WTC11 (cell line): ENCODE measurements around the gene CTH.

Source experiments
- ATF2 ChIP-seq: sonication (generic); formaldehyde crosslinking; IDR thresholded peaks from 2 replicates; pipeline ENCODE4 v1.8.1; 2022; ENCODE audit warnings: low read depth, missing genetic modification reagents, borderline replicate concordance
- CREB1 ChIP-seq: sonication (generic); formaldehyde crosslinking; IDR thresholded peaks from 2 replicates; pipeline ENCODE4 v1.8.0; 2023; ENCODE audit warnings: mild to moderate bottlenecking, missing genetic modification reagents
- FOXJ3 ChIP-seq: sonication (generic); formaldehyde crosslinking; IDR thresholded peaks from 2 replicates; pipeline ENCODE4 v1.9.0; 2021; ENCODE audit warnings: missing genetic modification reagents, mild to moderate bottlenecking, borderline replicate concordance
- JAZF1 ChIP-seq: fragments of 250-450 bp; sonication (Bioruptor Pico); IDR thresholded peaks from 2 replicates; pipeline ENCODE4 v1.9.0; 2021; ENCODE audit warnings: moderate library complexity, mild to moderate bottlenecking, inconsistent platforms
- NFE2L1 ChIP-seq: sonication (generic); formaldehyde crosslinking; IDR thresholded peaks from 2 replicates; pipeline ENCODE4 v1.8.1; 2023; ENCODE audit warnings: missing genetic modification reagents
- TP53 ChIP-seq: sonication (generic); formaldehyde crosslinking; IDR thresholded peaks from 2 replicates; pipeline ENCODE4 v1.8.1; 2023; ENCODE audit warnings: mild to moderate bottlenecking, missing genetic modification reagents
- ZNF396 ChIP-seq: fragments of 250-450 bp; sonication (Bioruptor Pico); IDR thresholded peaks from 2 replicates; pipeline ENCODE4 v1.8.0; 2021; ENCODE audit warnings: mild to moderate bottlenecking, moderate library complexity, borderline replicate concordance
- TF ChIP-seq, protein P1 (sequence below): fragments of 200-600 bp; IDR thresholded peaks from 2 replicates; pipeline ENCODE4 v1.8.0; 2022; ENCODE audit warnings: antibody characterized with exemption
- TF ChIP-seq, protein P2 (sequence below): sonication (generic); formaldehyde crosslinking; IDR thresholded peaks from 2 replicates; pipeline ENCODE4 v1.8.1; 2022; ENCODE audit warnings: low read depth, mild to moderate bottlenecking, moderate library complexity, missing genetic modification reagents, borderline replicate concordance
- TF ChIP-seq, protein P3 (sequence below): sonication (generic); formaldehyde crosslinking; conservative IDR thresholded peaks from 2 replicates; pipeline ENCODE4 v1.8.1; 2023; ENCODE audit warnings: mild to moderate bottlenecking, low read depth, missing genetic modification reagents, moderate library complexity
- TF ChIP-seq, protein P4 (sequence below): sonication (generic); formaldehyde crosslinking; IDR thresholded peaks from 2 replicates; pipeline ENCODE4 v1.8.0; 2022; ENCODE audit warnings: mild to moderate bottlenecking, missing genetic modification reagents
- TF ChIP-seq, protein P5 (sequence below): sonication (generic); formaldehyde crosslinking; IDR thresholded peaks from 2 replicates; pipeline ENCODE4 v1.8.1; 2023; ENCODE audit warnings: mild to moderate bottlenecking, missing genetic modification reagents

GRCh38 chr1:70431317-70431716, 20.2 kb downstream of the CTH start:
- TF ChIP-seq FOXJ3 (CRISPR knock-in tag) (no peak), CREB1 (no peak), JAZF1 (CRISPR knock-in tag) (no peak), ZNF396 (CRISPR knock-in tag) (no peak), TP53 (CRISPR knock-in tag) (no peak), ATF2 (CRISPR knock-in tag) (no peak), NFE2L1 (CRISPR knock-in tag) (no peak)
- TF ChIP-seq, protein P1, sequence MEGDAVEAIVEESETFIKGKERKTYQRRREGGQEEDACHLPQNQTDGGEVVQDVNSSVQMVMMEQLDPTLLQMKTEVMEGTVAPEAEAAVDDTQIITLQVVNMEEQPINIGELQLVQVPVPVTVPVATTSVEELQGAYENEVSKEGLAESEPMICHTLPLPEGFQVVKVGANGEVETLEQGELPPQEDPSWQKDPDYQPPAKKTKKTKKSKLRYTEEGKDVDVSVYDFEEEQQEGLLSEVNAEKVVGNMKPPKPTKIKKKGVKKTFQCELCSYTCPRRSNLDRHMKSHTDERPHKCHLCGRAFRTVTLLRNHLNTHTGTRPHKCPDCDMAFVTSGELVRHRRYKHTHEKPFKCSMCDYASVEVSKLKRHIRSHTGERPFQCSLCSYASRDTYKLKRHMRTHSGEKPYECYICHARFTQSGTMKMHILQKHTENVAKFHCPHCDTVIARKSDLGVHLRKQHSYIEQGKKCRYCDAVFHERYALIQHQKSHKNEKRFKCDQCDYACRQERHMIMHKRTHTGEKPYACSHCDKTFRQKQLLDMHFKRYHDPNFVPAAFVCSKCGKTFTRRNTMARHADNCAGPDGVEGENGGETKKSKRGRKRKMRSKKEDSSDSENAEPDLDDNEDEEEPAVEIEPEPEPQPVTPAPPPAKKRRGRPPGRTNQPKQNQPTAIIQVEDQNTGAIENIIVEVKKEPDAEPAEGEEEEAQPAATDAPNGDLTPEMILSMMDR: no peak
- TF ChIP-seq, protein P2, sequence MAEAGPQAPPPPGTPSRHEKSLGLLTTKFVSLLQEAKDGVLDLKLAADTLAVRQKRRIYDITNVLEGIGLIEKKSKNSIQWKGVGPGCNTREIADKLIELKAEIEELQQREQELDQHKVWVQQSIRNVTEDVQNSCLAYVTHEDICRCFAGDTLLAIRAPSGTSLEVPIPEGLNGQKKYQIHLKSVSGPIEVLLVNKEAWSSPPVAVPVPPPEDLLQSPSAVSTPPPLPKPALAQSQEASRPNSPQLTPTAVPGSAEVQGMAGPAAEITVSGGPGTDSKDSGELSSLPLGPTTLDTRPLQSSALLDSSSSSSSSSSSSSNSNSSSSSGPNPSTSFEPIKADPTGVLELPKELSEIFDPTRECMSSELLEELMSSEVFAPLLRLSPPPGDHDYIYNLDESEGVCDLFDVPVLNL (CRISPR knock-in tag): no peak
- TF ChIP-seq, protein P3, sequence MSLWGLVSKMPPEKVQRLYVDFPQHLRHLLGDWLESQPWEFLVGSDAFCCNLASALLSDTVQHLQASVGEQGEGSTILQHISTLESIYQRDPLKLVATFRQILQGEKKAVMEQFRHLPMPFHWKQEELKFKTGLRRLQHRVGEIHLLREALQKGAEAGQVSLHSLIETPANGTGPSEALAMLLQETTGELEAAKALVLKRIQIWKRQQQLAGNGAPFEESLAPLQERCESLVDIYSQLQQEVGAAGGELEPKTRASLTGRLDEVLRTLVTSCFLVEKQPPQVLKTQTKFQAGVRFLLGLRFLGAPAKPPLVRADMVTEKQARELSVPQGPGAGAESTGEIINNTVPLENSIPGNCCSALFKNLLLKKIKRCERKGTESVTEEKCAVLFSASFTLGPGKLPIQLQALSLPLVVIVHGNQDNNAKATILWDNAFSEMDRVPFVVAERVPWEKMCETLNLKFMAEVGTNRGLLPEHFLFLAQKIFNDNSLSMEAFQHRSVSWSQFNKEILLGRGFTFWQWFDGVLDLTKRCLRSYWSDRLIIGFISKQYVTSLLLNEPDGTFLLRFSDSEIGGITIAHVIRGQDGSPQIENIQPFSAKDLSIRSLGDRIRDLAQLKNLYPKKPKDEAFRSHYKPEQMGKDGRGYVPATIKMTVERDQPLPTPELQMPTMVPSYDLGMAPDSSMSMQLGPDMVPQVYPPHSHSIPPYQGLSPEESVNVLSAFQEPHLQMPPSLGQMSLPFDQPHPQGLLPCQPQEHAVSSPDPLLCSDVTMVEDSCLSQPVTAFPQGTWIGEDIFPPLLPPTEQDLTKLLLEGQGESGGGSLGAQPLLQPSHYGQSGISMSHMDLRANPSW (CRISPR knock-in tag): no peak
- TF ChIP-seq, protein P4, sequence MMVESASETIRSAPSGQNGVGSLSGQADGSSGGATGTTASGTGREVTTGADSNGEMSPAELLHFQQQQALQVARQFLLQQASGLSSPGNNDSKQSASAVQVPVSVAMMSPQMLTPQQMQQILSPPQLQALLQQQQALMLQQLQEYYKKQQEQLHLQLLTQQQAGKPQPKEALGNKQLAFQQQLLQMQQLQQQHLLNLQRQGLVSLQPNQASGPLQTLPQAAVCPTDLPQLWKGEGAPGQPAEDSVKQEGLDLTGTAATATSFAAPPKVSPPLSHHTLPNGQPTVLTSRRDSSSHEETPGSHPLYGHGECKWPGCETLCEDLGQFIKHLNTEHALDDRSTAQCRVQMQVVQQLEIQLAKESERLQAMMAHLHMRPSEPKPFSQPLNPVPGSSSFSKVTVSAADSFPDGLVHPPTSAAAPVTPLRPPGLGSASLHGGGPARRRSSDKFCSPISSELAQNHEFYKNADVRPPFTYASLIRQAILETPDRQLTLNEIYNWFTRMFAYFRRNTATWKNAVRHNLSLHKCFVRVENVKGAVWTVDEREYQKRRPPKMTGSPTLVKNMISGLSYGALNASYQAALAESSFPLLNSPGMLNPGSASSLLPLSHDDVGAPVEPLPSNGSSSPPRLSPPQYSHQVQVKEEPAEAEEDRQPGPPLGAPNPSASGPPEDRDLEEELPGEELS (CRISPR knock-in tag): no peak
- TF ChIP-seq, protein P5, sequence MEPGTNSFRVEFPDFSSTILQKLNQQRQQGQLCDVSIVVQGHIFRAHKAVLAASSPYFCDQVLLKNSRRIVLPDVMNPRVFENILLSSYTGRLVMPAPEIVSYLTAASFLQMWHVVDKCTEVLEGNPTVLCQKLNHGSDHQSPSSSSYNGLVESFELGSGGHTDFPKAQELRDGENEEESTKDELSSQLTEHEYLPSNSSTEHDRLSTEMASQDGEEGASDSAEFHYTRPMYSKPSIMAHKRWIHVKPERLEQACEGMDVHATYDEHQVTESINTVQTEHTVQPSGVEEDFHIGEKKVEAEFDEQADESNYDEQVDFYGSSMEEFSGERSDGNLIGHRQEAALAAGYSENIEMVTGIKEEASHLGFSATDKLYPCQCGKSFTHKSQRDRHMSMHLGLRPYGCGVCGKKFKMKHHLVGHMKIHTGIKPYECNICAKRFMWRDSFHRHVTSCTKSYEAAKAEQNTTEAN (CRISPR knock-in tag): no peak
